ENCODE data around the gene CADPS. TPM values are rescaled to one million over a fixed set of nuclear protein-coding genes. Genes with fewer than 3 reads are reported as not detected.

Gene CADPS
- total and polyA plus RNA-seq, 5 donors from 2014 or later = not detected

GRCh38 chr3:62911526-62911925 lies 36.3 kb upstream of the CADPS start:
- Histone ChIP-seq H3K36me3 (ENCODE audit: control insufficient read depth, insufficient read depth, low read length) (no peaks in the 10 kb centered on the region), H3K4me1 (ENCODE audit: control insufficient read depth, insufficient read depth, low read length, poor library complexity, severe bottlenecking) (no peaks in the 10 kb centered on the region), H3K9me3 (ENCODE audit: control insufficient read depth in 2 of 2, low read length in 2 of 2) (no peaks in the 10 kb centered on the region), H3K27me3 (ENCODE audit: control insufficient read depth, insufficient read depth, low read length) (no peaks in the 10 kb centered on the region), H3K27ac (ENCODE audit: insufficient read depth, low read length, poor library complexity, severe bottlenecking) (no peak overlapping the region), H3K4me3 (ENCODE audit: low read depth, low read length) (no peak overlapping the region)
- H3K36me3 Mint-ChIP-seq = no peaks in the 10 kb centered on the region
- no peak overlapping the region for H3K27ac Mint-ChIP-seq
- H3K27me3 Mint-ChIP-seq = no peaks in the 10 kb centered on the region
- peaks cover 1 to 12% (median 4%) of the 10 kb centered on the region in 7 donors for H3K9me3 Mint-ChIP-seq
- no peak overlapping the region for H3K4me3 Mint-ChIP-seq
- no peaks in the 10 kb centered on the region for H3K4me1 Mint-ChIP-seq
- DNase-seq (no peak), ATAC-seq (ENCODE audit: low read depth in 2 of 2) (no peak)

- no peaks in the 10 kb centered on the region for H3K27me3 Mint-ChIP-seq
- H3K9me3 ChIP-seq (ENCODE audit: control insufficient read depth in 2 of 2, low read length in 2 of 2) = no peaks in the 10 kb centered on the region
- no peaks in the 10 kb centered on the region for H3K4me1 Mint-ChIP-seq
These were observed 30.1 kb upstream of the CADPS start for GRCh38 chr3:62905331-62905730.

GRCh38 chr3:62898530-62899496 lies 23.6 kb upstream of the CADPS start:
- H3K36me3 Mint-ChIP-seq = no peaks in the 10 kb centered on the region
- no peak overlapping the region for H3K27ac Mint-ChIP-seq
- H3K4me3 Mint-ChIP-seq = no peak overlapping the region
- H3K9me3 ChIP-seq (ENCODE audit: control insufficient read depth in 2 of 2, low read length in 2 of 2) = no peaks in the 10 kb centered on the region
- DNase-seq = no peak
- H3K4me1 Mint-ChIP-seq = no peaks in the 10 kb centered on the region
- H3K4me3 ChIP-seq (ENCODE audit: low read depth, low read length) = no peak overlapping the region
- no peaks in the 10 kb centered on the region for H3K36me3 ChIP-seq (ENCODE audit: control insufficient read depth, insufficient read depth, low read length)
- ATAC-seq (ENCODE audit: low read depth in 2 of 2) = no peak
- H3K9me3 Mint-ChIP-seq = no peaks in the 10 kb centered on the region
- no peaks in the 10 kb centered on the region for H3K27me3 ChIP-seq (ENCODE audit: control insufficient read depth, insufficient read depth, low read length)
- no peak overlapping the region for H3K27ac ChIP-seq (ENCODE audit: insufficient read depth, low read length, poor library complexity, severe bottlenecking)
- H3K4me1 ChIP-seq (ENCODE audit: control insufficient read depth, insufficient read depth, low read length, poor library complexity, severe bottlenecking) = no peaks in the 10 kb centered on the region
- no peaks in the 10 kb centered on the region for H3K27me3 Mint-ChIP-seq

More at GRCh38 chr3:62905331-62905730, 30.1 kb upstream of the CADPS start:
- Mint-ChIP-seq H3K27ac (no peak overlapping the region), H3K9me3 (peaks cover 0 to 7% (median 3%) of the 10 kb centered on the region in 7 donors), H3K4me3 (no peak overlapping the region), H3K36me3 (no peaks in the 10 kb centered on the region)
- H3K4me3 ChIP-seq (ENCODE audit: low read depth, low read length) = no peak overlapping the region
- DNase-seq = no peak
- ATAC-seq (ENCODE audit: low read depth in 2 of 2) = no peak
- no peaks in the 10 kb centered on the region for H3K36me3 ChIP-seq (ENCODE audit: control insufficient read depth, insufficient read depth, low read length)
- no peak overlapping the region for H3K27ac ChIP-seq (ENCODE audit: insufficient read depth, low read length, poor library complexity, severe bottlenecking)
- no peaks in the 10 kb centered on the region for H3K27me3 ChIP-seq (ENCODE audit: control insufficient read depth, insufficient read depth, low read length)
- no peaks in the 10 kb centered on the region for H3K4me1 ChIP-seq (ENCODE audit: control insufficient read depth, insufficient read depth, low read length, poor library complexity, severe bottlenecking)

- no peak overlapping the region for H3K4me3 ChIP-seq (ENCODE audit: low read depth, low read length)
- no peaks in the 10 kb centered on the region for H3K36me3 Mint-ChIP-seq
- H3K4me1 Mint-ChIP-seq = no peaks in the 10 kb centered on the region
- DNase-seq = no peak
- H3K4me1 ChIP-seq (ENCODE audit: control insufficient read depth, insufficient read depth, low read length, poor library complexity, severe bottlenecking) = no peaks in the 10 kb centered on the region
- no peak overlapping the region for H3K27ac ChIP-seq (ENCODE audit: insufficient read depth, low read length, poor library complexity, severe bottlenecking)
- no peak overlapping the region for H3K4me3 Mint-ChIP-seq
- H3K27me3 ChIP-seq (ENCODE audit: control insufficient read depth, insufficient read depth, low read length) = no peaks in the 10 kb centered on the region
- no peaks in the 10 kb centered on the region for H3K9me3 Mint-ChIP-seq
- H3K9me3 ChIP-seq (ENCODE audit: control insufficient read depth in 2 of 2, low read length in 2 of 2) = no peaks in the 10 kb centered on the region
- H3K27ac Mint-ChIP-seq = no peak overlapping the region
- H3K36me3 ChIP-seq (ENCODE audit: control insufficient read depth, insufficient read depth, low read length) = no peaks in the 10 kb centered on the region
- ATAC-seq (ENCODE audit: low read depth in 2 of 2) = no peak
- no peaks in the 10 kb centered on the region for H3K27me3 Mint-ChIP-seq
These were observed 20.7 kb upstream of the CADPS start for GRCh38 chr3:62895901-62896300.

- Mint-ChIP-seq H3K9me3 (peaks cover 0 to 4% (median 0%) of the 10 kb centered on the region in 7 donors), H3K4me3 (no peak overlapping the region)
- ATAC-seq (ENCODE audit: low read depth in 2 of 2) = no peak
These were observed 17.7 kb upstream of the CADPS start for GRCh38 chr3:62892951-62893350.

GRCh38 chr3:62892045-62892444 lies 16.8 kb upstream of the CADPS start:
- no peaks in the 10 kb centered on the region for H3K27me3 Mint-ChIP-seq
- no peaks in the 10 kb centered on the region for H3K36me3 Mint-ChIP-seq
- Histone ChIP-seq H3K27ac (ENCODE audit: insufficient read depth, low read length, poor library complexity, severe bottlenecking) (no peak overlapping the region), H3K4me1 (ENCODE audit: control insufficient read depth, insufficient read depth, low read length, poor library complexity, severe bottlenecking) (no peaks in the 10 kb centered on the region), H3K9me3 (ENCODE audit: control insufficient read depth in 2 of 2, low read length in 2 of 2) (no peaks in the 10 kb centered on the region), H3K4me3 (ENCODE audit: low read depth, low read length) (no peak overlapping the region), H3K36me3 (ENCODE audit: control insufficient read depth, insufficient read depth, low read length) (no peaks in the 10 kb centered on the region), H3K27me3 (ENCODE audit: control insufficient read depth, insufficient read depth, low read length) (no peaks in the 10 kb centered on the region)
- no peaks in the 10 kb centered on the region for H3K4me1 Mint-ChIP-seq
- no peak overlapping the region for H3K4me3 Mint-ChIP-seq
- no peak for DNase-seq
- no peak for ATAC-seq (ENCODE audit: low read depth in 2 of 2)
- H3K9me3 Mint-ChIP-seq = peaks cover 0 to 4% (median 0%) of the 10 kb centered on the region in 7 donors
- no peak overlapping the region for H3K27ac Mint-ChIP-seq

More at GRCh38 chr3:62892951-62893350, 17.7 kb upstream of the CADPS start:
- no peaks in the 10 kb centered on the region for H3K27me3 Mint-ChIP-seq
- no peaks in the 10 kb centered on the region for H3K9me3 ChIP-seq (ENCODE audit: control insufficient read depth in 2 of 2, low read length in 2 of 2)
- H3K36me3 Mint-ChIP-seq = no peaks in the 10 kb centered on the region
- no peak overlapping the region for H3K27ac Mint-ChIP-seq
- no peaks in the 10 kb centered on the region for H3K4me1 Mint-ChIP-seq
- no peak overlapping the region for H3K27ac ChIP-seq (ENCODE audit: insufficient read depth, low read length, poor library complexity, severe bottlenecking)
- H3K27me3 ChIP-seq (ENCODE audit: control insufficient read depth, insufficient read depth, low read length) = no peaks in the 10 kb centered on the region
- H3K4me1 ChIP-seq (ENCODE audit: control insufficient read depth, insufficient read depth, low read length, poor library complexity, severe bottlenecking) = no peaks in the 10 kb centered on the region
- DNase-seq = no peak
- H3K4me3 ChIP-seq (ENCODE audit: low read depth, low read length) = no peak overlapping the region
- H3K36me3 ChIP-seq (ENCODE audit: control insufficient read depth, insufficient read depth, low read length) = no peaks in the 10 kb centered on the region

- no peaks in the 10 kb centered on the region for H3K4me1 Mint-ChIP-seq
- H3K27me3 Mint-ChIP-seq = no peaks in the 10 kb centered on the region
- H3K9me3 ChIP-seq (ENCODE audit: control insufficient read depth in 2 of 2, low read length in 2 of 2) = no peaks in the 10 kb centered on the region
- H3K36me3 ChIP-seq (ENCODE audit: control insufficient read depth, insufficient read depth, low read length) = no peaks in the 10 kb centered on the region
- ATAC-seq (ENCODE audit: low read depth in 2 of 2) (no peak), DNase-seq (no peak)
- peaks cover 0 to 7% (median 2%) of the 10 kb centered on the region in 7 donors for H3K9me3 Mint-ChIP-seq
- no peak overlapping the region for H3K4me3 ChIP-seq (ENCODE audit: low read depth, low read length)
- H3K27ac Mint-ChIP-seq = no peak overlapping the region
- H3K27me3 ChIP-seq (ENCODE audit: control insufficient read depth, insufficient read depth, low read length) = no peaks in the 10 kb centered on the region
- H3K27ac ChIP-seq (ENCODE audit: insufficient read depth, low read length, poor library complexity, severe bottlenecking) = no peak overlapping the region
- no peaks in the 10 kb centered on the region for H3K4me1 ChIP-seq (ENCODE audit: control insufficient read depth, insufficient read depth, low read length, poor library complexity, severe bottlenecking)
- H3K36me3 Mint-ChIP-seq = no peaks in the 10 kb centered on the region
- no peak overlapping the region for H3K4me3 Mint-ChIP-seq
These were observed 13.6 kb upstream of the CADPS start for GRCh38 chr3:62888778-62889177.

GRCh38 chr3:62888180-62888579 lies 13.0 kb upstream of the CADPS start:
- H3K27ac ChIP-seq (ENCODE audit: insufficient read depth, low read length, poor library complexity, severe bottlenecking) = no peak overlapping the region

More at GRCh38 chr3:62888180-62888579, 13.0 kb upstream of the CADPS start:
- no peak overlapping the region for H3K27ac Mint-ChIP-seq
- Histone ChIP-seq H3K27me3 (ENCODE audit: control insufficient read depth, insufficient read depth, low read length) (no peaks in the 10 kb centered on the region), H3K9me3 (ENCODE audit: control insufficient read depth in 2 of 2, low read length in 2 of 2) (no peaks in the 10 kb centered on the region), H3K4me1 (ENCODE audit: control insufficient read depth, insufficient read depth, low read length, poor library complexity, severe bottlenecking) (no peaks in the 10 kb centered on the region), H3K36me3 (ENCODE audit: control insufficient read depth, insufficient read depth, low read length) (no peaks in the 10 kb centered on the region), H3K4me3 (ENCODE audit: low read depth, low read length) (no peak overlapping the region)
- H3K27me3 Mint-ChIP-seq = no peaks in the 10 kb centered on the region
- H3K4me1 Mint-ChIP-seq = no peaks in the 10 kb centered on the region
- no peak for ATAC-seq (ENCODE audit: low read depth in 2 of 2)
- no peak overlapping the region for H3K4me3 Mint-ChIP-seq
- DNase-seq = no peak
- peaks cover 0 to 7% (median 2%) of the 10 kb centered on the region in 7 donors for H3K9me3 Mint-ChIP-seq
- no peaks in the 10 kb centered on the region for H3K36me3 Mint-ChIP-seq

Measured in CD4-positive, CD25-positive, alpha-beta regulatory T cell (primary cell).